Left lobe of liver (tissue), 2 donors: ENCODE measurements around the gene KCTD8. TPM values are rescaled to one million over a fixed set of nuclear protein-coding genes. Genes with fewer than 3 reads are reported as not detected.
"Not testable (repeated sequence)": the region's sequence is repeated elsewhere in the genome, so short reads cannot be mapped to it uniquely, and the experiment has no call there.

Experiments used
- ATAC-seq: fragments of 200-7000 bp; cut with Tn5 transposase; one replicate; pipeline ENCODE4 v1.9.1; 2020; ENCODE audit warnings: mild to moderate bottlenecking, moderate library complexity
- DNase-seq: peaks from one replicate; pipeline ENCODE4 v3.0.0-alpha.2; 2020; ENCODE audit warnings: low spot score
- total RNA-seq: library from RNA; stranded (reverse); gene quantifications from one replicate; pipeline ENCODE4 v1.2.1, GENCODE V29; 2021
- donor health status: DM: no; HTN: no; CAD: no; lungs with moderate emphysema.
- donor health status: DM: no; HTN: yes; CAD: no.

The KCTD8 gene
- total RNA-seq, 1 donor from 2014 or later, result not detected

DNA sequence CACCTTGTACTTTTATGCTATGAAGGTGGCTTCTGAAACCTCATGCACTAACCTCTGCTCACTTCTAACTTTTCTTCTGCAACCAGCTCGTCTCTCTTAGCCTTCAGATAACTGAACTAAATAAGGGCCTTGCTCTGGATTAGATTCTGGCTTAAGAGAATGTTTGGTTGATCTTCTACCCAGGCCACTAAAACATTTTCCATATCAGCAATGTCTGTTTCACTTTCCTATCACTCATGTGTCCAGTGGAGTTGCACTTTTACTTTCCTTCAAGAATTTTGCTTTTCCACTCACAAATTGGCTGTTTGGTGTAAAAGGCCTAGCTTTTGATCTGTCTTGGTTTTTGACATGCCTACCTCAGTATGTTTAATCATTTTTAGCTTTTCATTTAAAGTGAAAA is 105.8 kb downstream of the KCTD8 start:
- no peak for DNase-seq
- ATAC-seq, result no peak

DNA sequence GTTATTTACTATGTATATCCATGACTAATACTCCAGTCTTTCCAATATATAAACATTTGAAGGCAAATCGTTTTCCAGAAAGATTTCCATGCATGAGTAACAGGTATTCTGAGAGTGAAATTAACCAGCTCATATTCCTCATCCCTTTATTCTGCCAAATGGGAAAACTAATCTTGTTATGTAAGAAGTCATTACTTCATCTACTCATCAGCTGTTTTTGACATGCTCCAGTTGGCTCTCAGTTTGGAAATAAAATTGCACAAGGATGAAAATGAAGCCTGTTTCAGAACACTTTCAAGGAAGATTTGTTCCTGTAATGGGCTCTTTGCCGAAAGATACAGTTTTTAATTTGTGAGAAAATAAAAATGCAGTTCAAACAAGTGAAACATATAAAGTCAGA is 121.9 kb downstream of the KCTD8 start:
- no peak for ATAC-seq

DNA sequence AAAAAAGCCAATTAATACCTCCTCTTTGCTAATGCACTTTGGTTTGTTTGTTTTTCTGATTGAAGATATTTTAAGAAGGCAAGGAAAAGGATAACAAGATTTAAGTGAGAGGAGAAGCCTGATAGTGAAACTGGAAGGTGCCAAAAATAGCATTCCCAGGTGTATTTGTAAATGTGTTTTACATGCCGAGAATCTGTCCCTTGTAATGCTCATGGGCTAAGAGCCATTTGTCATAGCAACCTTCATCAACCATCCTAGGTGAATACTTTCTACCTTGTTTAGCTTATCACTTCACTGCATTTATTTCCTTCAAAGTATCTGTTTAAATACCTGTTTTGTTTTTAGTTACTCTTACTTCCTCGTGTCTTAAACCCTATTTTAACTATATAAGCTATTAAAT is 127.8 kb downstream of the KCTD8 start:
- ATAC-seq (no peak), DNase-seq (no peak)

More for the DNA sequence above, 121.9 kb downstream of the KCTD8 start:
- no peak for DNase-seq

DNA sequence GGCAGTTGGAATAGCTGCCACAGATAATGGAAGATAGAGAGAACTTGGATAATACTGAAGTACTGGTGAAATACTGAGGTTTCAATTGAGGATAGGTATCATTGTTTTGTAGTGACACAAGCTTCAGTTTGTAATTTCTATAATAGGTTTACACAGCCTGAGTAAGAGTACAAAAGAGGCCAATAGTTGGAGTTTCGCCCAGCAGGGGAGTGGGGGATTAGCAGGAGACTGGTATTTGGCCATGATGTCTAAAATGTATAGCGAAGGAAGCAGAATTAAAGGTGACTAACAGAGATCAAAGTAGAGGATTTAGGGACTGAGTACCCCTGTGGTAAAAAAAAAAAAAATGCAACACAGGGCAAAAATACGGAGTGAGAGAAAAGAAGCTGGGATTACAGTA is 129.5 kb downstream of the KCTD8 start:
- DNase-seq, result no peak
- ATAC-seq, result no peak

DNA sequence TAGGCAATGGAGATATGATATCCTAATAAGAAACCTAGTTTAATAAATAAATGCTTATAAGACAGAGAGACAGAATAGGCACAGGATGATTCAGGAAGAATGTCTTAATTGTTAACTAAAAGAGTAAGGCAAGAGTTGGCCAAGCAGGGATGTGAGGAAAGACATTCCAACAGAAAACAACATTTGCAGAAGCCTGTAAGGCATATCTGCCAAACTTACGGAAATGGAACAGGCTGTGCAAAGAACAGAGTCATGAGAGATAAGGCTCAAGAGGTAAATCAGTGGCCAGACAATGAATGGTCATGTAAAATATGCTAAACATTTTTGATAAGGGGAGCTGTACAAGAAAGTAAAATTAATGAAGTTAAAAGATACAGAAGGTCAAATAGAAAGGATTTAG is 134.9 kb downstream of the KCTD8 start:
- DNase-seq (no peak), ATAC-seq (no peak)

DNA sequence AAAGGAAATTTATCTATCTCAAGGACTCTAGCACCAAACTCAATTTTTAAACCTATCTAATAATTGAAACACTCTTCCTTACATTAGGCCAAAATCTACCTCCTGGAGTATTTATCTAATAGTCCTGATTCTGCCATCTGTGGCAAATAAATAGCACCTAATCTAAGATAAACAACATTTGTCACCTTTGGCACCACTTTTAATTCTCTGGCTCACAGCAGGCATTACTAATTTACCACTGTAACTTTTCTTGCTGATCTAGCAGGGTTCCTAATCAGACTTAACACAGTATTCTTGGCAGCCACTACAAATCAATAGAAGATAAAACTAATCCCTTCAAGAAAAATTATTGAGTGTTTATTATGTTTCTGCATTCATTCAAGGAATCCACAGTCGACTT is 161.1 kb downstream of the KCTD8 start:
- ATAC-seq (no peak), DNase-seq (no peak)

DNA sequence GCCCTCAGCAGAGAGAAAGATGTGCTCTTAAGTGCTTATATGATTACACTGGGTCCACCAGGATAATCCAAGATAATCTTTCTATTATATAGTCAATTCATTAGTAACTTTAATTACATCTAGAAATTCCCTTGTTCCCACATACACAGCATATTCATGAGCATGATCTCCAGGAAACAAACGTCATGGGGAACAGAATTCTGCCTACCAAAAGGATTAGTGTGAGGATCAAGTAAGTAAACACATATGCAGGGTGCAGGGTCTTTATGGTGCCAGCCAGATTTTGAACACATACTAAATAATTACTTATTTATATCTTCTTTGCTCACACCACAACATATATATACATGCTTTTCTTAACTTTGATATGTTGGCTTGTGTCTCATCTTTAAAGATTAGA is 169.1 kb downstream of the KCTD8 start:
- ATAC-seq (no peak), DNase-seq (no peak)

DNA sequence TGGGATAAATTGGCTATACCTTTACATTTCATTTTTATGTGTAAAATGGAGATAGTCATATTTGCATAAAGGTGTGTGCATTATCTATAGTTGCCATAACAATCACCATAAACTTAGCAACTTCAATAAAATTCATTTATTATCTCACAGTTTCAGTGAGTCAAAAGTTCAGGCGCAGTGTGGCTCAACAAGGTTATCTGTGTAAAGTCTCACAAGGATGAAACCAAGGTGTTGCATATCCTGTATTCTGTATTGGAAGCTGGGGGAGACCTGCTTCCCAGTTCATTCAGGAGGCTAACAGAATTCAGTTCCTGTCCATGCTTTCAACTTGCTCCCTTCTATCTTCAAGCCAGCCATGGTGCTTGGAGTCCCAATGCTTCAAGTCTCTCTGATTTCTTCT is 169.5 kb downstream of the KCTD8 start:
- ATAC-seq, result no peak

DNA sequence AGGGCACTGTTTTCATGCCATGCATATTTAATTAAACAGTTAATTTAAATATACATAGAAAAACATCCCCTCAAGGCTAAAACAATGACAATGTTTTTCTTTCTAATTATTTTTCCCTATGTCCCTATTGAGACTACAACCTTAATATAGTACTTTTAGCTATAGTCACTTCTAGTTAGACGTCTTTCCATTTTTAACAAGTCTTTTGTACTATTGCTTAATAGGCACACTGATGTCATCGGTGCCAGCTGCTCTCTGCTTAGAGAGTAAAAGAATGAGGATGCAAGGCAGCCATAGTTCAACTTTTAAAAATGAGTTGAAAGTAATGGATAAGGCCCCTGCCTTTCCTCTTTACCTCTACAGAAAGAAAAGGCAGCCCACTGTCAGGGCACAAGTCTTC is 191.1 kb downstream of the KCTD8 start:
- ATAC-seq (no peak), DNase-seq (no peak)

More for the DNA sequence above, 169.5 kb downstream of the KCTD8 start:
- DNase-seq, result no peak

DNA sequence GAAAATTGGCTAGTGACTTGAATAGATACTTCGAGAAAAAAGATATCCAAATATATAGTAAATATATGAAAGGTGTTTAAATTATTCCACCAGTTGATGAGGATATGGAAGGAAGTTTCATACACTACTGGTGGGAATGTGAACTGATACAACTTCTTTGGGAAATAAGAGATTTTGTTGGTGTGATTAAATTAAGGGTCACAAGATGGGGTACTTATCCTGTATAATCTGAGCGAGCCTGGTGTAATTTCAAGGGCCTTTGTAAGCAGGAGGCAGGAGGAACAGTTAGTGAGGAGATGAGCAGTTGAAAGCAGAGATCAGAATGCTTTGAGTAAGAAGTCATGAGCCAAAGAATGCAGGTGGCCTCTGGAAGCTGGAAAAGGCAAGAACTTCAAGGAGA is 192.2 kb downstream of the KCTD8 start:
- ATAC-seq (no peak), DNase-seq (no peak)

DNA sequence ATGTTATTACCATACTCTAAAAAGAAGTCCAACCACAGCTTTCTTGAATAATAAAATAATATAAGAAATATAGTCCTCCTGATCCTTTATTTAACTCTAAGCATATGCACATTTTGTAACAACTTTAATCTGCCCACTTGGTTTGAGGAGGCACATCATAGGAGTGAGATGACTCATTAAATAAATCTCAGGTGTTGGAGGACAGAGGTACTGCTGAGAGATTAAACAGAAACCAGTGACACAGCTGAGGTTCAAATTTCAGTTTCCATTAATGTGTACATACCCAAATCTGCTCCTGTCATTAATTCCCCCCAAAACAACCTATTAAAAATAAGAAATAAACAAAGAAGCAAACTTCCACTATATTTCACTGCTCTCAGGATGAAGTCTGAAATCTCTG is 211.0 kb downstream of the KCTD8 start:
- ATAC-seq (no peak), DNase-seq (no peak)

DNA sequence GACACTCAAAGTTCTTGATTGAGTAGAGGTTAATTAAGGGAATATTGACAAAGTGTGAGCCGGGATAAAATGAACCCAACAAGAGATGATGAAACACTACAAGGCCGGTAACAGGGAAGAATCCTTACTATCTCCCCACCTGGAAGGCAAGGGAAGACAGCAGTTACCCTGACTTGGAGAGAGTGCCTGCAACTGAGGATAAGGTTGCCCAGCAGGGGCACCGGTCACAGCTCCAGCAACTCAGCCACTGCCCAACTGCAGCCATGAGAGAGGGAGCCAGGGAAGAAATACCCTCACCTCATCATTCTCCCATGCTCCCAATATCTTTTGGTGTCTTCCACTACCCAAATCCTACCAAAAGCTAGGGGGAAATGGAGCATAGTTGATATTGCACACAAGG is 212.7 kb downstream of the KCTD8 start:
- DNase-seq, result no peak
- no peak for ATAC-seq

DNA sequence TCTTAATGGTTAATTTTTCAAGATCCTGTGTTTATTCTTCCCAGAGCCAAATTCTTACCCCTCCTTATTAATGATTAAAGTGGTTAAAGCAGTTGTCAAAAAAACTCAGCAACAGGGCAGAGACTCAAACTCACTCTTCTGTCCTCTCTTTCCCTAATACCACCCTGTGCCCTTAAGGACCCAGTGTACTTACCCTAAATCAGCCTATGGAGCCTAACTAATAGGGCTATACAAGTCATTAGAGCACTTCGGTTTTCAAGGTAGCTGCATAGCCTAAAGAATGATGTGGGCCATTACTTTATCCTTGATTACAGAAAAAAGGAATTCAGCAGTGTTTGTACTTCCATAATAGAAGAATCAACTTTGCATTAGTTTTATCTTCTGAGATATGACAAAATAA is 216.3 kb downstream of the KCTD8 start:
- ATAC-seq, result no peak
- DNase-seq, result no peak

DNA sequence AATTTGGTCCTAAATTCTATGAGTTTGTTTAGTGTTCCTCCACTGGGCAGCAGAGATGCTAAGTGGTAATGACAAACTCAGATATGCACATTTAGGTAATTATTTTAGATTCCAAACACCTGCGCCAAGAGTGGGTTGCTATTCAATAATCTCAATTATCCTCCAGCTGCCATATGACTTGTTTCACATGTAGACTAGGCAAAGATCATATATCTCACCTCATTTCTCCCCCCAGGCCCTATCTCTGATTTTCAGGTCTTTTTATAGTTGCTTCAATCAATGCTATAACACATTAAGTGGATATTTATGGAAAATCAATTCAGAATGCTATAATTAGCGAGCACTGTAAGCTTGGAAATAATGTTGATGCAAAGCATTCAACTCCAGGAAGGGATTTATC is 217.6 kb downstream of the KCTD8 start:
- DNase-seq (no peak), ATAC-seq (no peak)

DNA sequence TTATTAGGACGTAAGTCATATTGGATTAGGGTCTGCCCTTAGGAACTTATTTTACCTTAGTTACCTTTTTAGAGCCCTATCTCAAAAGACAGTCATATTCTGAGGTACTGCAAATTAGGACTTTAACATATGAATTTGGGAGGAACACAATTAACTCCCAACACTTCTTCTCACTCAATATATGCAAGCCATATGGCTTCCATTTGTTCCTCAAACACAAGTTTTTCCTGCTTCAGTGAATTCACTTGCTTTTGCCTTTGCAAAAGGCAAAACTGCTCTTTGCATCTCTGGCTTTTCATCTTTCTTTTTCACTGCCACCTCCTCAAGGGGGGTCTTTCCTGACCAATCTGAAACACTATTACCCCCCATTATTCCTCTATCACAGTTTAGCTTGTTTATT is 220.3 kb downstream of the KCTD8 start:
- ATAC-seq, result no peak

DNA sequence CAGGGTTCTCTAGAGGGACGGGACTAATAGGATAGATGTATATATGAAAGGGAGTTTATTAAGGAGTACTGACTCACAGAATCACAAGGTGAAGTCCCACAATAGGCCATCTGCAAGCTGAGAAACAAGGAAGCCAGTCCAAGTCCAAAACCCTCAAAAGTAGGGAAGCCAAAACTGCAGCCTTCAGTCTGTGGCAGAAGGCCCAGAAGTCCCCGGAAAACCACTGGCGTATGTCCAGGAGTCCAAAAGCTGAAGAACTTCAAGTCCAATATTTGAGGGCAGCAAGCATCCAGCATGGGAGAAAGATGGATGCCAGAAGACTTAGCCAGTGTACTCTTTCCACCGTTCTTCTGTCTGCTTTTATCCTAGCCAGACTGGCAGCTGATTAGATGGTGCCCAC is 227.2 kb downstream of the KCTD8 start:
- no peak for DNase-seq
- no peak for ATAC-seq

More for the DNA sequence above, 220.3 kb downstream of the KCTD8 start:
- DNase-seq, result no peak

DNA sequence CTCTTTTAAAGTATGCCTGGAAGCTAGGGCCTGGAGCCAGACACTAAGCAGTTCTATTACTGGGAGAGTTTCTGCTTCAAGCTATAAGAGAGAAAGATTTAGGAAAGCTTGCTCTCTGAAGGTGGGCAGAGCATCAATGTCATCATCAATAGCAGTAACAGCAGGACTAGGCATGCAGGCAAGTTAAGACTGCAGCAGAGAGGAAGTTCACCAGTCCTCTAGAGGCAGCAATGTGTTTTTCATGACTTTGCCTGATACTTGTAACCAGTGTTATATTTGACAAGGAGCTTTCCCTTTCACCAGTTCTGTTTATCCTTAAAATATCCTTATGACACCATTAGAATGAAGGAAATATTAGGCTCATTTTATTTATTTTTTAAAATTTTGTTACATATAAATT is 237.9 kb downstream of the KCTD8 start:
- ATAC-seq, result no peak

DNA sequence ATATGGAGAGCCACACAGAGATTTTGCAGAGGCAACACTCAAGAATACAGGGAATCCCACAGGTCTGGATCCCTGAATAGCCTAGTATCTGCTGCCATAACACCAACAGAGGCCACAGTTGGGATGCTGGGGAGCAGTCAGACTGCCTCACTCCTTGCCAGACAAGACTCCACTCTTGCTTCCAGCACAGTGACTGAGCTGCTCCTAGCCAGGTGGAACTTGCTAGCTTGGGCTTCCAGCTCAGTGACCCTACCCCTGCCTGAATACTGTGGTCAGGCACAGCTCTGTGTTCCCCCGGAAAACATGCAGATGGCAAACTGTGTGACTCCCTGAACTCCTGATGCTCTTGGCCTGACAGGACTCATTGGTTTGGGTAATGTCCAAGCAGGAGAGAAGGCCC is 251.8 kb downstream of the KCTD8 start:
- no peak for DNase-seq
- ATAC-seq, result no peak

More for the DNA sequence above, 237.9 kb downstream of the KCTD8 start:
- DNase-seq, result no peak

DNA sequence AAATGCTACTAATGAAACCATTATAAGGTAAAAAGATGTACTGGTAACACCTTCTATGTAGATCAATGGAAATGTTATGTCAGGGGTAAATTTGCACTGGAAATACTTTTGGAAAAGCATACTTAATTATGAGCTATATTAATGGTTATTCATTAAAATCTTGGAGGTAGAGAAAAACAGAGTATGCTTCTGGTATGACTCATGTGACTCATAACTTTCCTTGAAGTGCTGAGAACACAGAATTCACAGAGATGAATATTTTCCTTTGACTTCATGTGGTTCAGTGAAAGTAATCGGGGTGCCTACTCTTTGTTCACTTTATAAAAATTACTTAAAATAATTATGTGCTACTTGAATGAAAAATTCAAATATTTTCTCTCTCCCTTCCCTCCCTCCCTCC is 254.2 kb downstream of the KCTD8 start:
- ATAC-seq (no peak), DNase-seq (no peak)

DNA sequence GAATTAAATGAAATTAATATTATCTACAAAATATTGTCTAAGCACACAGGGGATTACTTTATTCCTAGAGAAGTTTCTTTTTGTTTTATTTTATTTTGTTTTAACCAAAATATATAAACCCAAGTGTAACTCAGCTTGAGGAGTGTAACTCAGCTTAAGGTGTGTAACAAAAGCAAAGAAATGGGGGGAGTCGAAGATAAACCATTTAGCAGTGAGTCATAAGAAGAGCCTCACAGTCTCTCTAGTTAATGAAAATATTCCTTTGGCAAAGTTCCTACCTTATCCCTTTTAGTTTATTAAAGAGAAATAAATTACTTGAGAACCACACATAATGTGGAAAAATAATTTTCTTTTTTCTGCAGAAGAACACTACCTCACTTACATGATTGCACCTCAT is 261.8 kb downstream of the KCTD8 start:
- DNase-seq, result no peak
- no peak for ATAC-seq

DNA sequence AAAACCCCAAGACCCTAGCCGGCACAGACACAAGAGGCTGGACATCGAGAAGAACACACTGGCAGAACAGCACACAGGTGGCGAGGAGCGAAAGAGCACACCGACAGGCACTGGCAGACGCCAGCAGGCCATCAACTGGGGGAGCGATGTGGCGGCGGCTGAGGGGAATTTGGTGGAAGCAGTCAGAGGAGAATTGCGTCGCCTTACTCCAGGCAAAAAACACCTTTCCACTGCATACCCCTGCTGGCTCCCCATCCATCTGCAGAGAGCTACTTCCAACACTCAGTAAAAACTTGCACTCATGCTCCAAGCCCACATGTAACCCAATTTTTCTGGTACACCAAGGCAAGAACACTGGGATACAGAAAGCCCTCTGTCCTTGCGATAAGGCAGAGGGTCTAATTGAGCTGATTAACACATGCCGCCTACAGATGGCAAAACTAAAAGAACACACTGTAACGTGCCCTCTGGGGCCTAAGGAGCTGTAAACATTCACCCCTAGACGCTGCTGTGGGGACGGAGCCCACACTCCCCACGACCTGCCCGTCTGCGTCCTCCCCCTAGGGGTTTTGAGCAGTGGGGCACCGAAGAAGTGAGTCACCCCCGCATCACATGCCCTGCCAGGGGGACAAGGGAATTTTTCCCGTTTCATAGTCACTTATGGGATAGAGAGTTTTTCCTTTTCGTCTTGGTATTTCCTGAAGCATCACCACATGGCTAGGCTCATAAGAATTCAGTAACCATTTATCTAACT is 262.3 kb downstream of the KCTD8 start:
- DNase-seq (no peak), ATAC-seq (no peak)

DNA sequence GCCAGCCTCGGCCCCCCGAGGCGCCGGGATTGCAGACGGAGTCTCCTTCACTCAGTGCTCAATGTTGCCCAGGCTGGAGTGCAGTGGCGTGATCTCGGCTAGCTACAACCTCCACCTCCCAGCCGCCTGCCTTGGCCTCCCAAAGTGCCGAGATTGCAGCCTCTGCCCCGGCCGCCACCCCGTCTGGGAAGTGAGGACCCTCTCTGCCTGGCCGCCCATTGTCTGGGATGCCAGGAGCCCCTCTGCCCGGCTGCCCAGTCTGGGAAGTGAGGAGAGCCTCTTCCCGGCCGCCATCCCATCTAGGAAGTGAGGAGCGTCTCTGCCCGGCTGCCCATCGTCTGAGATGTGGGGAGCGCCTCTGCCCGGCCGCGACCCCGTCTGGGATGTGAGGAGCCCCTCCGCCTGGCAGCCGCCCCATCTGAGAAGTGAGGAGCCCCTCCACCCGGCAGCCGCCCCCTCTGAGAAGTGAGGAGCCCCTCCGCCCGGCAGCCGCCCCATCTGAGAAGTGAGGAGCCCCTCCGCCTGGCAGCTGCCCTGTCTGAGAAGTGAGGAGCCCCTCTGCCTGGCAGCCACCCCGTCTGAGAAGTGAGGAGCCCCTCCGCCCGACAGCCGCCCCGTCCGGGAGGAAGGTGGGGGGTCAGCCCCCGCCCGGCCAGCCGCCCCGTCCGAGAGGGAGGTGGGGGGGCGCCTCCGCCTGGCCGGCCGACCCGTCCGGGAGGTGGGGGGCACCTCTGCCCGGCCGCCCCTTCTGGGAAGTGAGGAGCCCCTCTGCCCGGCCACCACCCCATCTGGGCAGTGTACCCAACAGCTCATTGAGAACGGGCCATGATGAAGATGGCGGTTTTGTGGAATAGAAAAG is 266.9 kb downstream of the KCTD8 start:
- not testable (repeated sequence) for ATAC-seq, DNase-seq
